Sigmoid colon (tissue), 4 donors: ENCODE data around the gene YWHAG.

Experiments
- POLR2A ChIP-seq, 2 donors: fragments of 450-650 bp; IDR thresholded peaks; one replicate each; pipeline ENCODE4 v1.6.1; 2016; ENCODE audit warnings: antibody characterized with exemption in 2 of 2, mild to moderate bottlenecking in 2 of 2, moderate library complexity in 2 of 2
- POLR2AphosphoS5 ChIP-seq, 4 donors: sonication (generic); formaldehyde crosslinking; IDR thresholded peaks; one replicate each; pipeline ENCODE4 v1.6.1; 2017; ENCODE audit warnings: antibody characterized with exemption in 4 of 4

- TF ChIP-seq POLR2A (IDR thresholded peaks at IDR 0.05), result no peak
- no peak for TF ChIP-seq POLR2AphosphoS5 (IDR thresholded peaks at IDR 0.05)
Observed at GRCh38 chr7:76354516-76354915, 4.3 kb downstream of the YWHAG start.
